NT2/D1 (cell line): Measurements from ENCODE around the gene ADAMTSL1.

ENCODE experiments used
- SUZ12 ChIP-seq: IDR thresholded peaks from 2 replicates; pipeline ENCODE4 v1.6.1; 2011; ENCODE audit not compliant: insufficient read length, insufficient read depth; ENCODE audit errors: extremely low read depth
- YY1 ChIP-seq: IDR thresholded peaks from 2 replicates; pipeline ENCODE4 v1.6.1; 2011; ENCODE audit not compliant: insufficient read length, insufficient read depth
- ZNF274 ChIP-seq: IDR thresholded peaks from 2 replicates; pipeline ENCODE4 v1.6.1; 2011; ENCODE audit warnings: mild to moderate bottlenecking, low read depth, low read length

DNA sequence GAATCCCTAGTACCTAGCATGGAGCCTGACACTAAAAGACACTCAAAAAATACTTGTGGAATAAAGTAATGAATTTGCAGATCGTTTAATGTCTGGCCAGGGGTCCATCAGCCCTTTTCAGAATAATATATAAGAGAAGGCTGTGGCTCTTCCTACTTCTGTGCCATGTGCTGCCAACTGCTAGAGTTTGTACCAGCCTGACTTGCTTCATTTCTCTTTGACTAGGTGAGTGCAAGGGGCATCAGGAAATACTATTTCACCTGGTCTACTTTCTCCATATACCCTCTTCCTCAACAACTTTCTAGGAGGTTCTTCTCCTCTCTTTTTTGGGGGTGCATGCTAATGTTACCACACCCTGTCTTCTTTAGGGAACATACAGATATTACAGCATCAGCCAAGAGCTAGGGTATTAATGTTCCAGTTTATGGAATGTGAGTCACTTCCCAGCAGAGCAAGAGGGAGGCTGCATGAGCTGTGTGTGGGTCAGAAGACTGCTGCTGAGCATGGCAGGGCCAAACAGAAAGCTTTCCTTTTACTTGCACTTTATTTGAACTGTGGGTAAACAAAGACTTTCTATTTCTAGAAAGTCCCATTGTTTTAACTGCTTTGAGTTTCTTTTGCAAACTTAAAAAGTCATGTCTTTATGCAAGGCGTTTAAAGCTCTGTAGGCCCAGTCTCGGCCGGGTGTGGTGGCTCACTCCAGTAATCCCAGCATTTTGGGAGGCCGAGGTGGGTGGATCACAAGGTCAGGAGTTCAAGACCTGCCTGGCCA lies 158.9 kb downstream of the ADAMTSL1 start:
- TF ChIP-seq YY1 (no peak), ZNF274 (no peak), SUZ12 (no peak)
